HEK293 (cell line): ENCODE results near the gene MGMT.

Experiments
- CTCF ChIA-PET: fragments of 350-600 bp; formaldehyde crosslinking; extraction: SDS; loops from one replicate; lab custom pipeline; 2021; ENCODE audit warnings: antibody characterized with exemption; lab: Yijun Ruan, JAX
- POLR2A ChIA-PET: fragments of 300-600 bp; formaldehyde crosslinking; extraction: SDS; loops from one replicate; lab custom pipeline; 2020; ENCODE audit warnings: antibody characterized with exemption, inconsistent platforms; lab: Yijun Ruan, JAX
- H3K27ac ChIP-seq: fragments of 200-500 bp; sonication (Bioruptor generic); 2 replicates; pipeline ENCODE4 v1.5.1; 2014; ENCODE audit warnings: low read depth, low read length, control low read depth, inconsistent platforms; ENCODE audit errors: extremely low read depth
- H3K36me3 ChIP-seq, 2 experiments: fragments of 200-500 bp in 1 of 2; sonication (Bioruptor generic) in 1 of 2; 1 replicate in 1 of 2; 2 replicates in 1 of 2; pipeline ENCODE4 v1.5.1; 2014 to 2017; ENCODE audit warnings: inconsistent platforms in 2 of 2, low read length in 2 of 2; ENCODE audit not compliant: control insufficient read depth in 2 of 2, insufficient read depth in 1 of 2
- H3K4me1 ChIP-seq: fragments of 200-500 bp; sonication (Bioruptor generic); 2 replicates; pipeline ENCODE4 v1.5.1; 2014; ENCODE audit warnings: mild to moderate bottlenecking, low read length, inconsistent platforms; ENCODE audit not compliant: control insufficient read depth, insufficient read depth
- H3K4me3 ChIP-seq: 2 replicates; pipeline ENCODE4 v1.5.1; 2011; ENCODE audit warnings: low read depth, mild to moderate bottlenecking, control low read depth, low read length, moderate library complexity
- H3K9me3 ChIP-seq: fragments of 200-500 bp; sonication (Bioruptor generic); 2 replicates; pipeline ENCODE4 v1.5.1; 2014; ENCODE audit warnings: low read depth, low read length, inconsistent platforms; ENCODE audit not compliant: control insufficient read depth, insufficient read depth
- IKZF3 ChIP-seq: fragments of 450-650 bp; IDR thresholded peaks from 2 replicates; pipeline ENCODE4 v1.5.0; 2018; ENCODE audit warnings: missing biosample characterization, mild to moderate bottlenecking, missing genetic modification characterization, moderate library complexity
- REPIN1 ChIP-seq: fragments of 450-650 bp; formaldehyde crosslinking; IDR thresholded peaks from 2 replicates; pipeline ENCODE4 v1.5.1; 2017; ENCODE audit warnings: missing biosample characterization, missing genetic modification characterization, low read depth
- SETDB1 ChIP-seq: IDR thresholded peaks from one replicate; pipeline ENCODE4 v1.6.1; 2017; ENCODE audit warnings: mild to moderate bottlenecking, low read length, moderate library complexity, mixed read lengths; ENCODE audit not compliant: insufficient read length
- ZBTB7A ChIP-seq: fragments of 450-650 bp; formaldehyde crosslinking; IDR thresholded peaks from 2 replicates; pipeline ENCODE4 v1.5.1; 2016; ENCODE audit warnings: low read depth, missing biosample characterization, missing genetic modification characterization
- ZNF292 ChIP-seq: fragments of 450-650 bp; formaldehyde crosslinking; IDR thresholded peaks from 2 replicates; pipeline ENCODE4 v1.5.1; 2016; ENCODE audit warnings: low read depth, missing biosample characterization, missing genetic modification characterization, borderline replicate concordance
- ZNF473 ChIP-seq: fragments of 450-650 bp; formaldehyde crosslinking; IDR thresholded peaks from 2 replicates; pipeline ENCODE4 v1.5.1; 2017; ENCODE audit warnings: missing biosample characterization, missing genetic modification characterization
- ZNF558 ChIP-seq: fragments of 450-650 bp; formaldehyde crosslinking; IDR thresholded peaks from 2 replicates; pipeline ENCODE4 v1.5.1; 2016; ENCODE audit warnings: missing biosample characterization, missing genetic modification characterization
- ZNF629 ChIP-seq: fragments of 450-650 bp; formaldehyde crosslinking; IDR thresholded peaks from 2 replicates; pipeline ENCODE4 v1.5.1; 2017; ENCODE audit warnings: missing biosample characterization, missing genetic modification characterization
- ZNF76 ChIP-seq: fragments of 450-650 bp; formaldehyde crosslinking; IDR thresholded peaks from 2 replicates; pipeline ENCODE4; 2016; ENCODE audit warnings: low read depth, missing biosample characterization, missing genetic modification characterization, borderline replicate concordance
- ZNF768 ChIP-seq: fragments of 450-650 bp; formaldehyde crosslinking; IDR thresholded peaks from 2 replicates; pipeline ENCODE4 v1.5.1; 2018; ENCODE audit warnings: missing biosample characterization, mild to moderate bottlenecking, missing genetic modification characterization
- ZSCAN23 ChIP-seq: fragments of 450-650 bp; formaldehyde crosslinking; IDR thresholded peaks from 2 replicates; pipeline ENCODE4 v1.5.1; 2016; ENCODE audit warnings: missing biosample characterization, missing genetic modification characterization
- TF ChIP-seq, protein P1 (sequence below): fragments of 450-650 bp; formaldehyde crosslinking; optimal IDR thresholded peaks from 2 replicates; pipeline ENCODE3; 2016; ENCODE audit warnings: missing biosample characterization, mild to moderate bottlenecking, missing genetic modification characterization
- TF ChIP-seq, protein P2 (sequence below): fragments of 450-650 bp; formaldehyde crosslinking; IDR thresholded peaks from 2 replicates; pipeline ENCODE4 v1.5.1; 2016; ENCODE audit warnings: missing biosample characterization, missing genetic modification characterization
- TF ChIP-seq, protein P3 (sequence below): fragments of 450-650 bp; formaldehyde crosslinking; IDR thresholded peaks from 2 replicates; pipeline ENCODE4 v1.5.1; 2017; ENCODE audit warnings: missing biosample characterization, missing genetic modification characterization
- TF ChIP-seq, protein P4 (sequence below): fragments of 450-650 bp; formaldehyde crosslinking; IDR thresholded peaks from 2 replicates; pipeline ENCODE4 v1.5.1; 2016; ENCODE audit warnings: missing biosample characterization, missing genetic modification characterization

The MGMT gene

DNA sequence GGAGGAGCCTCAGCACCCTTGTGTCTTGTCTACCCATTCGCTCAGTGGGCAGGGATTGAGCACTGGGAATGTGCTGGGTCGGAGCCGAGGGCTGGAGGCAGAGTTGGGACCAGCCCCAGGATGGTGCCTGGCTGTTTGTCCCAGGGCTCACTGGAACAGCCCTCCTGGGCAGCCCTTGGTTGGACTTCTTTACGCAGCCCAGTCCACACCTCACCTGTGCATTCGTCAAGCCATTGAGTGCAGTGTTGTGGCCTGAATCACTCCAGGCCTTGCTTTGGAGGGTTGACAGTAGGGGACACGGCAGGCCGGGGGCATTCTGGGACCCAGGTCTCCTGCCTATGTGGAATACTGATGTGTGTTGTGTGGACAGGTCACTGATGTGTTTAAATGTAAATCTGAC lies 229.6 kb downstream of the MGMT start (continued):
- TF ChIP-seq, protein P1, sequence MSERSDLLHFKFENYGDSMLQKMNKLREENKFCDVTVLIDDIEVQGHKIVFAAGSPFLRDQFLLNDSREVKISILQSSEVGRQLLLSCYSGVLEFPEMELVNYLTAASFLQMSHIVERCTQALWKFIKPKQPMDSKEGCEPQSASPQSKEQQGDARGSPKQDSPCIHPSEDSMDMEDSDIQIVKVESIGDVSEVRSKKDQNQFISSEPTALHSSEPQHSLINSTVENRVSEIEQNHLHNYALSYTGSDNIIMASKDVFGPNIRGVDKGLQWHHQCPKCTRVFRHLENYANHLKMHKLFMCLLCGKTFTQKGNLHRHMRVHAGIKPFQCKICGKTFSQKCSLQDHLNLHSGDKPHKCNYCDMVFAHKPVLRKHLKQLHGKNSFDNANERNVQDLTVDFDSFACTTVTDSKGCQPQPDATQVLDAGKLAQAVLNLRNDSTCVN = no peak
- TF ChIP-seq SETDB1 = no peak
- no peak for TF ChIP-seq ZNF629 (tag by site-specific recombination)
- TF ChIP-seq, protein P2, sequence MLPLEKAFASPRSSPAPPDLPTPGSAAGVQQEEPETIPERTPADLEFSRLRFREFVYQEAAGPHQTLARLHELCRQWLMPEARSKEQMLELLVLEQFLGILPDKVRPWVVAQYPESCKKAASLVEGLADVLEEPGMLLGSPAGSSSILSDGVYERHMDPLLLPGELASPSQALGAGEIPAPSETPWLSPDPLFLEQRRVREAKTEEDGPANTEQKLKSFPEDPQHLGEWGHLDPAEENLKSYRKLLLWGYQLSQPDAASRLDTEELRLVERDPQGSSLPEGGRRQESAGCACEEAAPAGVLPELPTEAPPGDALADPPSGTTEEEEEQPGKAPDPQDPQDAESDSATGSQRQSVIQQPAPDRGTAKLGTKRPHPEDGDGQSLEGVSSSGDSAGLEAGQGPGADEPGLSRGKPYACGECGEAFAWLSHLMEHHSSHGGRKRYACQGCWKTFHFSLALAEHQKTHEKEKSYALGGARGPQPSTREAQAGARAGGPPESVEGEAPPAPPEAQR (tag by site-specific recombination) = no peak
- TF ChIP-seq, all 188 proteins: peak for 0

DNA sequence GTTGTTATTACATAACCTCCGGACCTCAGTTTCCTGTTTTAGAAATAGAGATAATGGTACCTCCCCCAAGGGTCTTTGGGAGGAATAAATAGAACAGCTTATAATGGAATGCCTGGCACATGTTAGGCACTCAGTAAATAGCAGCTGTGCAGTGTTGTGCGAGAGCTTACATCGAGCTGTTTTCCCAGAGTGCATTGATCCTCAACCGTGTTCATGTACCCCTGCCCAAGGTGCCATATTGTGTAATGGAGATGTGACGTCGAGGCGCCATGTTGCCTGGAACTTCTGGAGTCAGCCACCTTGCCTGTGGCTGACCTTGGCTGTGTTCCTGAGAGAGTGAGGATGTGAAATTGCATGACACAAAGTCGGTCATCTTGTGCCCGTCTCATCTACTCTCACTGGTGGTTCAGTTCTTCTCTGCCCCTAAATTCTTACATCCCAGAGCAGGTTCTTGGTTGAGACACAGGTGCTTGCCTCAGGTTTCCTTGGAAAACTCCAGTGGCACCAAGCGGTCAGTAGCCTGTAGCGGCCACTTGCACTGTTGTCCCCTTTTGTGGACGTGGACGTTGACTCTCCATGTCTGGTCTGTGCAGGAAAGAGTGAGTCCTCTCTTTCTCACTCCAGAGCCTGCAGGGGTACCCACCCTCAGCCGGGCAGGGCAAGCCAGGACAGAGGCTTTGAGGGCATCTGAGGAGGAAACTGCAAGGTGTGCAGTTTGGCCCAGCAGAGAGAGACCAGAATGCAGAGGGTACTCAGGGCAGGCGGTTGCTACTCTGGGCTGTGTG lies 230.6 kb downstream of the MGMT start:
- CTCF ChIA-PET = no interaction called here
- TF ChIP-seq IKZF3 (tag by site-specific recombination) = no peak
- TF ChIP-seq, protein P1 = no peak
- TF ChIP-seq ZNF768 (tag by site-specific recombination) = no peak

DNA sequence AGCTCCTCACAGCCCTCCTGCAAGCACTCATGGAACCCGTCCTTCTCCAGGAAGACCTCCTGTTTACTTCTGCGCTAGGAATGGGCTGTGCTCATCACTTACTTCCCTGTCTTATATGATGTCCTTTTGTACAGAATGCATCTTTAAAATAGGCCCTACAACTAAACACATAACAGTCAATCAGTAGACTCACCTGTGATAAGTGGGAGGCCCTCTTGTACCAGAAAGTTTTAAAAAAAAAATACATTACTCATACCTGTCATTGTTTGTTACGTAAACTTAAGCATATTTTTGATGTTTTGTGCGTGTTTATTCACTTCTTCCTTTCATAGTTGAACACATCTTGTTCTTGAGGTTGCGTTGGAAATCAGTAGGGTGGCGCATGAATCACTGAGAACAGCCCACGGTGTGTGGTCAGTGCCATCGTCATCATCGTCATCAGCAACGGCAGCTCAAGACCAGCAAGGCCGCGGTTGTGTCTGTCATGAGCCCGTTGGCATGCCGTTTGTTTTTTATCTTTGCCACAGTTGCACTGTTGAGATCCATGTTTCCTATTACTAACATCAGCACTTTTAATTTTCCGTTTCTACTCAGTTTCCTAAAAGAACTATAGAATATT lies 232.8 kb downstream of the MGMT start:
- Histone ChIP-seq H3K36me3 (no peaks in the 10 kb centered on the region), H3K27ac (no peak overlapping the region), H3K4me3 (no peak overlapping the region), H3K4me1 (no peaks in the 10 kb centered on the region), H3K9me3 (no peaks in the 10 kb centered on the region)
- POLR2A ChIA-PET = no interaction called here
- CTCF ChIA-PET = no interaction called here
- no peak for TF ChIP-seq ZSCAN23 (tag by site-specific recombination)

More for the DNA sequence above, 230.6 kb downstream of the MGMT start:
- Histone ChIP-seq H3K36me3 (no peaks in the 10 kb centered on the region), H3K4me1 (no peaks in the 10 kb centered on the region), H3K4me3 (no peak overlapping the region), H3K9me3 (no peaks in the 10 kb centered on the region), H3K27ac (no peak overlapping the region)
- POLR2A ChIA-PET = no interaction called here

DNA sequence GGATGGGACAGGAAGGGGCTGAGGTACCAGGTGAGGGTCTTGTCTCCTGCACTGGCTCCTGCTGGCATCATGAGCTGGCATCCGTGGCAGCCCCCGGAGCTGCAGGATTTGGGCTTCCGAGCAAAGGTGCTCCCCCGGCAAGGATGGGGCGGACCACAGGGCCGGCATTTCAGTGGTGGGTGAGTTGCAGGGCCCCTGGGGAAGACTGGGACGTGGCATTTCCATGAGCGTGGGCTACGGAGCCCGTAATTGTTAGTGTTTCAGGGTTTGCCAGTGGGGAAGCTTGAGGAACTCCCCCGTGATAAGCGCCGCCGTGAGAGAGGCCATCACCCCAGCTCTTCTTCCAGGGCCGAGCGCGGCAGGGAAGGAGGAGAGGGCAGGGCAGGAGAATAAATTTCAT lies 235.6 kb downstream of the MGMT start:
- ChIA-PET CTCF (no interaction called here), POLR2A (no interaction called here)
- no peaks in the 10 kb centered on the region; the same call in 1 of the 2 replicates for H3K4me1 ChIP-seq
- no peak for TF ChIP-seq REPIN1 (tag by site-specific recombination)
- TF ChIP-seq, protein P3, sequence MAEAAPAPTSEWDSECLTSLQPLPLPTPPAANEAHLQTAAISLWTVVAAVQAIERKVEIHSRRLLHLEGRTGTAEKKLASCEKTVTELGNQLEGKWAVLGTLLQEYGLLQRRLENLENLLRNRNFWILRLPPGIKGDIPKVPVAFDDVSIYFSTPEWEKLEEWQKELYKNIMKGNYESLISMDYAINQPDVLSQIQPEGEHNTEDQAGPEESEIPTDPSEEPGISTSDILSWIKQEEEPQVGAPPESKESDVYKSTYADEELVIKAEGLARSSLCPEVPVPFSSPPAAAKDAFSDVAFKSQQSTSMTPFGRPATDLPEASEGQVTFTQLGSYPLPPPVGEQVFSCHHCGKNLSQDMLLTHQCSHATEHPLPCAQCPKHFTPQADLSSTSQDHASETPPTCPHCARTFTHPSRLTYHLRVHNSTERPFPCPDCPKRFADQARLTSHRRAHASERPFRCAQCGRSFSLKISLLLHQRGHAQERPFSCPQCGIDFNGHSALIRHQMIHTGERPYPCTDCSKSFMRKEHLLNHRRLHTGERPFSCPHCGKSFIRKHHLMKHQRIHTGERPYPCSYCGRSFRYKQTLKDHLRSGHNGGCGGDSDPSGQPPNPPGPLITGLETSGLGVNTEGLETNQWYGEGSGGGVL (tag by site-specific recombination) = no peak
- no peak for TF ChIP-seq ZBTB7A (tag by site-specific recombination)
- TF ChIP-seq, protein P4, sequence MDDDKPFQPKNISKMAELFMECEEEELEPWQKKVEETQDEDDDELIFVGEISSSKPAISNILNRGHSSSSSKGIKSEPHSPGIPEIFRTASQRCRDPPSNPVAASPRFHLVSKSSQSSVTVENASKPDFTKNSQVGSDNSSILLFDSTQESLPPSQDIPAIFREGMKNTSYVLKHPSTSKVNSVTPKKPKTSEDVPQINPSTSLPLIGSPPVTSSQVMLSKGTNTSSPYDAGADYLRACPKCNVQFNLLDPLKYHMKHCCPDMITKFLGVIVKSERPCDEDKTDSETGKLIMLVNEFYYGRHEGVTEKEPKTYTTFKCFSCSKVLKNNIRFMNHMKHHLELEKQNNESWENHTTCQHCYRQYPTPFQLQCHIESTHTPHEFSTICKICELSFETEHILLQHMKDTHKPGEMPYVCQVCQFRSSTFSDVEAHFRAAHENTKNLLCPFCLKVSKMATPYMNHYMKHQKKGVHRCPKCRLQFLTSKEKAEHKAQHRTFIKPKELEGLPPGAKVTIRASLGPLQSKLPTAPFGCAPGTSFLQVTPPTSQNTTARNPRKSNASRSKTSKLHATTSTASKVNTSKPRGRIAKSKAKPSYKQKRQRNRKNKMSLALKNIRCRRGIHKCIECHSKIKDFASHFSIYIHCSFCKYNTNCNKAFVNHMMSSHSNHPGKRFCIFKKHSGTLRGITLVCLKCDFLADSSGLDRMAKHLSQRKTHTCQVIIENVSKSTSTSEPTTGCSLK (tag by site-specific recombination) = no peak
- TF ChIP-seq ZNF473 = no peak
- TF ChIP-seq ZNF76 (tag by site-specific recombination) = no peak
- no peak for TF ChIP-seq ZNF292 (tag by site-specific recombination)
- TF ChIP-seq ZNF558 (tag by site-specific recombination) = no peak

More for the DNA sequence above, 235.6 kb downstream of the MGMT start:
- Histone ChIP-seq H3K36me3 (no peaks in the 10 kb centered on the region), H3K27ac (no peak overlapping the region), H3K9me3 (no peaks in the 10 kb centered on the region), H3K4me3 (no peak overlapping the region)
